Measurements from ENCODE around the gene RHEB.

GRCh38 chr7:151431281-151431767 lies 88.4 kb downstream of the RHEB start:
- TF ChIP-seq GATA3 (IDR thresholded peaks at IDR 0.05; ENCODE audit: low read depth, low read length) (no peak), GATA2 (IDR thresholded peaks at IDR 0.05; ENCODE audit: low read depth, low read length) (no peak)
